OCI-LY1 (cell line): ENCODE measurements around the gene EIF2A.

Source experiments
- EZH2 ChIP-seq: fragments of 200-600 bp; sonication (generic), shearing (Covaris generic); IDR thresholded peaks from 2 replicates; pipeline ENCODE4 v1.8.0; 2017; ENCODE audit warnings: borderline replicate concordance, mixed run types, mild to moderate bottlenecking, antibody characterized with exemption, low read length, moderate library complexity, mixed read lengths
- TF ChIP-seq, protein P1 (sequence below): fragments of 200-600 bp; sonication (generic), shearing (Covaris generic); IDR thresholded peaks from 2 replicates; pipeline ENCODE4 v1.5.1; 2017; ENCODE audit warnings: mild to moderate bottlenecking, antibody characterized with exemption, low read length, moderate library complexity, mixed read lengths

GRCh38 chr3:150564243-150564642 lies 17.7 kb downstream of the EIF2A start:
- TF ChIP-seq EZH2 = no peak
- TF ChIP-seq, protein P1, sequence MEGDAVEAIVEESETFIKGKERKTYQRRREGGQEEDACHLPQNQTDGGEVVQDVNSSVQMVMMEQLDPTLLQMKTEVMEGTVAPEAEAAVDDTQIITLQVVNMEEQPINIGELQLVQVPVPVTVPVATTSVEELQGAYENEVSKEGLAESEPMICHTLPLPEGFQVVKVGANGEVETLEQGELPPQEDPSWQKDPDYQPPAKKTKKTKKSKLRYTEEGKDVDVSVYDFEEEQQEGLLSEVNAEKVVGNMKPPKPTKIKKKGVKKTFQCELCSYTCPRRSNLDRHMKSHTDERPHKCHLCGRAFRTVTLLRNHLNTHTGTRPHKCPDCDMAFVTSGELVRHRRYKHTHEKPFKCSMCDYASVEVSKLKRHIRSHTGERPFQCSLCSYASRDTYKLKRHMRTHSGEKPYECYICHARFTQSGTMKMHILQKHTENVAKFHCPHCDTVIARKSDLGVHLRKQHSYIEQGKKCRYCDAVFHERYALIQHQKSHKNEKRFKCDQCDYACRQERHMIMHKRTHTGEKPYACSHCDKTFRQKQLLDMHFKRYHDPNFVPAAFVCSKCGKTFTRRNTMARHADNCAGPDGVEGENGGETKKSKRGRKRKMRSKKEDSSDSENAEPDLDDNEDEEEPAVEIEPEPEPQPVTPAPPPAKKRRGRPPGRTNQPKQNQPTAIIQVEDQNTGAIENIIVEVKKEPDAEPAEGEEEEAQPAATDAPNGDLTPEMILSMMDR = no peak
